GM19463 (cell line): Measurements from ENCODE around the gene FOXA3.

ENCODE experiments used
- ATAC-seq: cut with Tn5 transposase; IDR thresholded peaks from one replicate; pipeline ENCODE4 v1.9.1; 2021; ENCODE audit warnings: mild to moderate bottlenecking, moderate library complexity; ENCODE audit not compliant: unreplicated experiment

The FOXA3 gene

GRCh38 chr19:45872095-45872919 lies 8.2 kb downstream of the FOXA3 start:
- ATAC-seq, result no peak

DNA sequence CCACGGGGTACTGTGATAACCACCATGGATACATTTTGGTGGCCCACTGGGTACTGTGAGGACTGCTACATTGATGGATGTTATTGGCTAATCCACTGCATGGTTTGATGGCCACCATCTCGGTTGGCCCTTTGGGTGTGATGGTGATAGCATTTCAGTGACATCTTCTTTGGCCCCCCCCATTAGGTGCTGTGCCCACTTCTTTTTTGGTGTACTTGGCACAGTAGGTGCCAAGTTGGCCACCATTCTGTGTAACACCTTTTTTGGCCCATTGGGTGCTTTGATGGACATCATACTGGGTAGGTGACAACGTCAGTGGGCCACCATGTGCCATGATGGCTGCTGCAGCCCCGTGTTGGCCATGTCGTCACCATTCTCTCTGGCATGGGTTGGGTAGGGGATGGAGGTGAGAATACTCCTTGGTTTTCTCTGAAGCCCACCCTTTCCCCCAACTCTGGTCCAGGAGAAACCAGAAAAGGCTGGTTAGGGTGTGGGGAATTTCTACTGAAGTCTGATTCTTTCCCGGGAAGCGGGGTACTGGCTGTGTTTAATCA lies 9.2 kb downstream of the FOXA3 start:
- ATAC-seq, result no peak

- no peak for ATAC-seq
Measured at GRCh38 chr19:45874620-45874966, 10.5 kb downstream of the FOXA3 start.

- no peak for ATAC-seq
Measured at GRCh38 chr19:45876161-45876410, 12.0 kb downstream of the FOXA3 start.

- ATAC-seq, result no peak
Measured at GRCh38 chr19:45876411-45877197, 12.5 kb downstream of the FOXA3 start.

DNA sequence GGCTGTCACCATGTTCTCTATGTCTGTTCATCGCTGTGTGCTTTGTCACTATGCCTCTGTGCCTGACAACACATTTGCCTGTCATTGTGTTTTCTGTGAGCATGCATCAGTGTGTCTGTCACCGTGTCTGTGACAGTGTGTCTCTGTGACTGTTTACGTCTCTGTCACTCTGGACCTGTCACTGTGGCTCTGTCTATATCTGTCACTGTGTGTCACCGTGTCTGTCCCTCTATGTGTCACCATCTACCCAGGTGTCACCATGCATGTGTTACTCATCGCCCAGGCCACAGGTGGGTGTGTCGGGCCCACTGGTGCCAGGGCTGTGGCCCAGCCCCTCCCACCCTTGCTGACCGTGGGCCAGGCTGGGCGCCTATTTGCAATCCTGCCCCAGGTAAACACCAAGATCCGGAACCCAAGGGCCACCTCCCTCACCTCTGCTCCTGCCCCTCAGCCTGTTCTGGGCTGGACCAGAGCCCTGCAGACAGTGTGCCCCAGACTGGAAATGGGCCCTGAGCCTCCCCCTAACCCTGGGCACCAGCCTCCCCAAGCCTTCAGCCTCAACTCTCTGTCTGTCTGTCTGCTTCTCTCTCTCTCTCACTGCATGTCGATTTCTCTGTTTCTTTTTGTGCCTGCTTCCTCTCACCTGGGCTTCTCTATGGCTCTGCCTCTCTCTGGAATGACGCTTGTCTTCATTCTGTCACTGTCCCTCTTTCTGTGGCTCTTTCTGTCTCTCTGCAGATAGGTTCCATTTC lies 14.1 kb downstream of the FOXA3 start:
- ATAC-seq, result no peak

GRCh38 chr19:45879055-45879454 lies 14.9 kb downstream of the FOXA3 start:
- ATAC-seq, result no peak

GRCh38 chr19:45879971-45880370 lies 15.8 kb downstream of the FOXA3 start:
- ATAC-seq, result no peak

DNA sequence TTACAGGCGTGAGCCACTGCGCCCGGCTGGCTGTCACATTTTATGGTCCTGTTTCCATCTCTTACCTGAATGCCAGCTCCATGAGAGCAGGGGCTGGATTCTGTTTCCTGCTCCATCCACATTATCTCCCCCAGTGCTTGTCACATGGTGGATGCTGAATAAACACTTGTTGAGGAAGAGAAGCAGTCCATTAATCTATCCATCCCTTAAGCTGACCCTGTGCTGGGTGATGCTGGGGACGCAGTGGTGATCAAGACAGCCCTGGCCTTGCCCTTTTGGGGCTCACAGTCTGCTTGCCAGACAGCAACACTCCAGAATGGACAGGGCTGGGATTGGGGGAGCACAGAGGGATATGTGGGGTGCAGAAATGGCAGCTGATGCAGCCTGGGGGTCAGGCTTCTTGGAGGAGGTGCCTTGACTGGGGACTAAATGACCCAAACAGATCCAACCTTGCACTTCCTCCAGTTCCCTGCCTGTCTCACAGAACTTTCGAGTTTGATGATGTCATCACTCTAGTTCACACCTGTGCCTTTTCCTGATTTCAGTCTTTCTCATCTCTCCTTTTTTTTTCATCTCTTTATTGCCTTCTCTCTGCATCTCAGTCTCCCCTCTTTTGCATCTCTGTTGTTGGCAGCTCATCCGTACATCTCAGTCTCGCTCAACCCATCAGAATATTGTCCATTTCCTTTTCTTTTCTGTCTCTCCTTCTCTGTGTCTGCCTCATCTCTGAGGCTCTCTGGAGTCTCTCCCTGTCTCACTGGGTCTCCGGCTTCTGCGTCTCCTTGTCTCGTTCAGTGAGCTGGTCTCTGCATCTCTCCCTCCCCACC lies 17.2 kb downstream of the FOXA3 start:
- no peak for ATAC-seq

GRCh38 chr19:45881909-45882528 lies 17.9 kb downstream of the FOXA3 start:
- no peak for ATAC-seq

GRCh38 chr19:45882652-45883585 lies 18.8 kb downstream of the FOXA3 start:
- ATAC-seq, result no peak

- ATAC-seq, result no peak
Measured at GRCh38 chr19:45883586-45883880, 19.4 kb downstream of the FOXA3 start.

DNA sequence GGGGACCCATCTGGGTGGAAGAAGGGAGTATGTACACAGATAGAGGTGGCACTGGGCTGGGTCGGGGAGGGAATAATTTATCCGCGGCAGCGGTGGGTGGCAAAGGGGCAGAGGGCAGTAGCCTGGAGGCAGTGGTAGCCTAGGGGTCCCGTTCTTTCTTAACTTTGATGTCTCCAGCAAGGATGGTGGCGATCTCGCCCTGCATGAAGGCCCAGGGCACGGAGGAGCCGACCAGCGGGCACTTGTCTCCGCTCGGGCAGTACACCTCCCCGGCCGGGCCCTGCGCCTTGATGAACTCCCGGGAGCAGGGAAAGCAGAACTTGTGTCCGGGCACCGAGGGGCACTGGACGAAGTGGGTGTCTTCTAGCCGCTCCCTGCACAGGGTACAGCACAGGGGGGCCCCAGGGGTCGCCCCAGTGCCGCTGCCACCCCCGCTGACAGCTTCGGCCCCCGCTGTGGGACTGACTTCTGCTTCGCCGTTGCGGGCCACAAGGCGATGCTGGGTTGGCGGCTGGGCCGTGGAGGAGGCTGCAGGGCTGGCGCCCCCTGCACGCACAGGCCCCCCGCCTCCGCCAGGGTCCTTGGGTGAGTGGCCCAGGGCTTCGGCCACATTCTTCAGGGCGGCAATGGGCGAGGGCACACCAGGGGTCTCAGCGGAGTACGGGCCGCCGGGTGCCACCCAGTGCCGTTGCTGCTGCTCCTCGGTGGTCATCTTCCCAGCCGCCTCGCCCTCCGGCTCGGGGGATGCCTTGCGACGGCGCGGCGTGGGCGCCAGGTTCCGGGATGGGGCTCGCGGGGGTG lies 20.0 kb downstream of the FOXA3 start:
- no peak for ATAC-seq

DNA sequence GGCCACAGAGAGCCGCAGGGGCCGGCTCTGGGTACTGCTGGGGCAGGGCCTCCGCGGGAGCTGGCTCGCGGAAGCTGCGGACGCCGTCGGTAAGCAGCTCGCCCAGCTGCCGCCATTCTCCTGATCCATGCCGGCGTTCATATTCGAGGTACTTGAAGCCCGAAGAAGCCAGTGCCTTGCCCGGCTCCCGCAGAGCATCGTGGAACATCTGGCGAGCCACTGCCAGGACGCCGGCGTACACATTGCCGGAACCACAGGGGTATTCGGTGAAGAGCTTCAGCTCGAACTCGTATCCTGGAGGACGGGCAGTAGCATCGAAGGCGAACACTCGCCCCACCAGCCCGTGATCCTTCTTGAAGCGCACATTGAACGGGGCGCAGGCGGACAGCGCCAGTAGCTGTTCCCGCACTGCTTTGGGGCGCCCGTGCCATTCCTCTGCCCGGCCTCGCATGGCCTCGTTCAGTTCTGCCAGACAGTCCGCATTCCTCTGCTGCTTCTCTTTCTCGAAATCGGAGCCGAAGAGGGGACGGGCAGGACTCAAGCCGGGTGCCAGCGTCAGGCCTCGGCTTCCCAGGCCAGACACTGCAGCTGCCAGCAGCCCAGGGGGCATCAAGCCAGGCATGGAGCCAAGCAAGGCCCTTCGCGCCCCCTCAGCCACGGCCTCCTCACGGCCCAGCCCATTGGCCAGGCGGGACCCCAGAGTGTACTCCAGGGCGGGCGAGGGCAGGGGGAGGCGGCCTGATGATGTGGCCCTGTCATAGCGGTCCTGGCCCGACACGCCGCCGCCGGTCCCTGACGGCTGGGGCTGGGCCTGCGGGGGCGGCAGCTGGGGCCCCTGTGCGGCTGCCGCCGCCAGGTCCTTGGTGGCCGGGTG lies 20.8 kb downstream of the FOXA3 start:
- ATAC-seq, result no peak

- peak; percentile 37 for ATAC-seq
Measured at GRCh38 chr19:45885556-45886426, 21.7 kb downstream of the FOXA3 start, which contains the start of gene IRF2BP1. IRF2BP1 (minus strand) TSS chr19:45886141; CDS start chr19:45885774, 367 bp downstream.

DNA sequence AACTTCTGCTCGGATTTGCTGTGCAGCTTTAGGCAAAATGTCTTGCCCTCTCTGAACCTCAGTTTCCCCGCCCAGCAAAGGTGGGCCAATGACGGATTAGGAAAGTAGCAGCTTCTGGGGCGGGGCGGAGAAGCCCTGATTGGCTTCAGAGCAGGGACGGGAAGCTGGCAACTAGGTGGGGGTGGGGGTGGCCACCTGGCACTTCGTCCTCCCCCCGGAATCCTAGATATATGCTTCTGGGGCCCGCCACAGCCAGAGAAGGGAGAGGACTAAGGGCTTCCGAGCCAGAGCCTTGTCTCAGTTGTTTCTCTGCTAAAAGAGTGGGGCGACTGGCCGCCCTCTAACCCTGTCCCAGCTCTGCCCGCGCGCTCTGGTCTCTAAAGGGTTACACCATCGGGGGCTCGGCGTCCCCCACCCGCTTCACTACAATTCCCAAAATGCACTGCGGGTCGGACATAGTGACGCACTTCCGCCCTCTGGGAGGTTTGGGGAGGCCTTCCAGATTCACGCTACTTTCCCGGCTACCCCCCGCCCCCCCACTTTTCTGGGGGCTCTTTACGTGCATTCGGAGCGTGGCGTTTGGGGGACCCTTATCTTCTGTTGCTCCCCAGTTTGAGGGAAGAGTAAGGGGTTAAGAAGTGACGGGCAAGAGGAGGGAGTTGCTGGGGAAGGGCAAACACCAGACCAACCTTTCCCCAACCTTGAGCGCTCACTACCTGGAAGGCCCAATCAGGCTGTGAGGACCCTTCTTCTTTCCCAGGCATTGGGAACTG lies 22.5 kb downstream of the FOXA3 start:
- peak; percentile 50 for ATAC-seq
